ENCODE data around the gene IL23R. TPM values are rescaled to one million over a fixed set of nuclear protein-coding genes. Genes with fewer than 3 reads are reported as not detected.

IL23R gene
- polyA plus RNA-seq, 1 donor (not counting 4 experiments of a cell fraction or from before 2014, with no cell fraction given) = not detected

GRCh38 chr1:67190942-67191341 lies 24.7 kb downstream of the IL23R start:
- Histone ChIP-seq H3K9me3 (ENCODE audit: control insufficient read depth, low read depth, low read length) (no peaks in the 10 kb centered on the region), H3K79me2 (ENCODE audit: control insufficient read depth, insufficient read depth, low read length) (no peaks in the 10 kb centered on the region), H4K20me1 (ENCODE audit: control insufficient read depth, extremely low read depth, insufficient read depth, low read length) (no peaks in the 10 kb centered on the region), H3K9me1 (ENCODE audit: control insufficient read depth, extremely low read depth, insufficient read depth, low read length) (no peaks in the 10 kb centered on the region), H3K27me3 (ENCODE audit: control insufficient read depth, extremely low read depth, insufficient read depth, low read length) (no peaks in the 10 kb centered on the region), H3K4me1 (ENCODE audit: control insufficient read depth, extremely low read depth, insufficient read depth, low read length) (no peaks in the 10 kb centered on the region), H3K4me3 (ENCODE audit: control insufficient read depth in 2 of 3, extremely low read depth in 1 of 3, insufficient read depth in 2 of 3, low read depth in 1 of 3, low read length in 3 of 3) (no peak overlapping the region), H3K36me3 (ENCODE audit: control insufficient read depth in 2 of 2, extremely low read depth in 1 of 2, insufficient read depth in 2 of 2, low read length in 2 of 2) (no peaks in the 10 kb centered on the region), H3K4me2 (ENCODE audit: control insufficient read depth, extremely low read depth, insufficient read depth, low read depth, low read length) (no peak overlapping the region), H2AFZ (ENCODE audit: control insufficient read depth, low read length) (no peak overlapping the region), H3K9ac (ENCODE audit: control insufficient read depth, extremely low read depth, insufficient read depth, low read length) (no peak overlapping the region), H3K27ac (ENCODE audit: control insufficient read depth, insufficient read depth, low read length) (no peak overlapping the region)
- TF ChIP-seq CTCF (optimal IDR thresholded peaks at IDR 0.05 in 1 of 3, IDR thresholded peaks at IDR 0.05 in 1 of 3, conservative IDR thresholded peaks at IDR 0.05 in 1 of 3; ENCODE audit: extremely low read depth in 1 of 3, insufficient read depth in 2 of 3, low read length in 3 of 3) (no peak), EZH2 (IDR thresholded peaks at IDR 0.05; ENCODE audit: low read length) (no peak)
- DNase-seq (ENCODE audit: low read depth, low spot score) (no peak), FAIRE-seq (no peak)
- dilution Hi-C loops (cut with MboI; ENCODE audit: extremely low pct_ligation_motif_present, low sequenced_read_pairs) = no loop called here

- H3K4me1 ChIP-seq (ENCODE audit: control insufficient read depth, extremely low read depth, insufficient read depth, low read length) = no peaks in the 10 kb centered on the region
Observed at GRCh38 chr1:67191668-67192520, 25.6 kb downstream of the IL23R start.

More at GRCh38 chr1:67191668-67192520, 25.6 kb downstream of the IL23R start:
- Histone ChIP-seq H3K9me1 (ENCODE audit: control insufficient read depth, extremely low read depth, insufficient read depth, low read length) (no peaks in the 10 kb centered on the region), H4K20me1 (ENCODE audit: control insufficient read depth, extremely low read depth, insufficient read depth, low read length) (no peaks in the 10 kb centered on the region), H3K9ac (ENCODE audit: control insufficient read depth, extremely low read depth, insufficient read depth, low read length) (no peak overlapping the region), H2AFZ (ENCODE audit: control insufficient read depth, low read length) (no peak overlapping the region), H3K9me3 (ENCODE audit: control insufficient read depth, low read depth, low read length) (no peaks in the 10 kb centered on the region), H3K4me2 (ENCODE audit: control insufficient read depth, extremely low read depth, insufficient read depth, low read depth, low read length) (no peak overlapping the region), H3K36me3 (ENCODE audit: control insufficient read depth in 2 of 2, extremely low read depth in 1 of 2, insufficient read depth in 2 of 2, low read length in 2 of 2) (no peaks in the 10 kb centered on the region), H3K4me3 (ENCODE audit: control insufficient read depth in 2 of 3, extremely low read depth in 1 of 3, insufficient read depth in 2 of 3, low read depth in 1 of 3, low read length in 3 of 3) (no peak overlapping the region), H3K27ac (ENCODE audit: control insufficient read depth, insufficient read depth, low read length) (no peak overlapping the region), H3K27me3 (ENCODE audit: control insufficient read depth, extremely low read depth, insufficient read depth, low read length) (no peaks in the 10 kb centered on the region), H3K79me2 (ENCODE audit: control insufficient read depth, insufficient read depth, low read length) (no peaks in the 10 kb centered on the region)
- FAIRE-seq (no peak), DNase-seq (ENCODE audit: low read depth, low spot score) (no peak)
- TF ChIP-seq CTCF (optimal IDR thresholded peaks at IDR 0.05 in 1 of 3, IDR thresholded peaks at IDR 0.05 in 1 of 3, conservative IDR thresholded peaks at IDR 0.05 in 1 of 3; ENCODE audit: extremely low read depth in 1 of 3, insufficient read depth in 2 of 3, low read length in 3 of 3) (no peak), EZH2 (IDR thresholded peaks at IDR 0.05; ENCODE audit: low read length) (no peak)
- dilution Hi-C loops (cut with MboI; ENCODE audit: extremely low pct_ligation_motif_present, low sequenced_read_pairs) = no loop called here
